HepG2 (cell line): ENCODE results near the gene NKX1-2. TPM values are rescaled to one million over a fixed set of nuclear protein-coding genes. Genes with fewer than 3 reads are reported as not detected.

Experiments
- E2F1 ChIP-seq: sonication (generic); formaldehyde crosslinking; IDR thresholded peaks from 2 replicates; pipeline ENCODE4 v1.5.0; 2020; ENCODE audit warnings: missing genetic modification reagents
- ETV6 ChIP-seq: sonication (generic); formaldehyde crosslinking; conservative IDR thresholded peaks from 2 replicates; pipeline ENCODE4 v1.4.0; 2020; ENCODE audit warnings: missing genetic modification reagents
- GATAD1 ChIP-seq: IDR thresholded peaks from 2 replicates; pipeline ENCODE4 v1.6.1; 2016; ENCODE audit warnings: missing genetic modification reagents, missing compliant biosample characterization
- NRL ChIP-seq: sonication (generic); formaldehyde crosslinking; IDR thresholded peaks from 2 replicates; pipeline ENCODE4 v1.5.0; 2020; ENCODE audit warnings: missing genetic modification reagents, mild to moderate bottlenecking, moderate library complexity, borderline replicate concordance
- TEAD3 ChIP-seq: optimal IDR thresholded peaks from 2 replicates; pipeline ENCODE3; 2016; ENCODE audit warnings: borderline replicate concordance
- ZHX2 ChIP-seq, 2 experiments: sonication (generic) in 1 of 2; formaldehyde crosslinking in 1 of 2; IDR thresholded peaks; 2 replicates each; pipeline versions ENCODE4 v1.6.1 to v1.9.0; 2014 to 2022; ENCODE audit warnings: antibody characterized with exemption in 1 of 2, borderline replicate concordance in 1 of 2, inconsistent platforms in 1 of 2, low read depth in 1 of 2, missing genetic modification reagents in 1 of 2
- ZNF775 ChIP-seq: sonication (generic); formaldehyde crosslinking; IDR thresholded peaks from 2 replicates; pipeline ENCODE4 v1.4.0; 2020; ENCODE audit warnings: missing genetic modification reagents, mild to moderate bottlenecking, moderate library complexity, borderline replicate concordance
- polyA plus RNA-seq, 8 experiments: library from polyadenylated mRNA; depleted of rRNA in 3 of 8; stranded (reverse) in 7 of 8; unstranded in 1 of 8; fragments of >200 nt; fragmentation: Illumina TruSeq in 4 of 8; extraction: Trizol in 4 of 8; gene quantifications; 2 replicates each; pipeline versions ENCODE4 v1.2.1 to v1.2.3, GENCODE V29; 2011 to 2016; ENCODE audit warnings: low read depth in 4 of 8, missing spikeins in 1 of 8, mixed read lengths in 1 of 8; ENCODE audit not compliant: insufficient read depth in 1 of 8
- total RNA-seq, 5 experiments: library from RNA; depleted of rRNA; stranded (reverse); fragments of >200 nt; fragmentation: Illumina TruSeq; extraction: Trizol; gene quantifications; 2 replicates each; pipeline ENCODE4 v1.2.3, GENCODE V29; 2016; ENCODE audit warnings: low read depth in 1 of 5
- TF ChIP-seq, protein P1 (sequence below): sonication (generic); formaldehyde crosslinking; IDR thresholded peaks from 2 replicates; pipeline ENCODE4 v1.5.1; 2020; ENCODE audit warnings: missing genetic modification reagents, mild to moderate bottlenecking, borderline replicate concordance
- TF ChIP-seq, protein P2 (sequence below): sonication (generic); formaldehyde crosslinking; IDR thresholded peaks from 2 replicates; pipeline ENCODE4 v1.4.0; 2020; ENCODE audit warnings: missing genetic modification reagents

NKX1-2 gene
- total and polyA plus RNA-seq, 2 of the 13 experiments (the other 11 are each of a cell fraction or from before 2014, with no cell fraction given): not detected

GRCh38 chr10:124493214-124493882 is 43.5 kb upstream of the NKX1-2 start (continued):
- TF ChIP-seq, protein P1, sequence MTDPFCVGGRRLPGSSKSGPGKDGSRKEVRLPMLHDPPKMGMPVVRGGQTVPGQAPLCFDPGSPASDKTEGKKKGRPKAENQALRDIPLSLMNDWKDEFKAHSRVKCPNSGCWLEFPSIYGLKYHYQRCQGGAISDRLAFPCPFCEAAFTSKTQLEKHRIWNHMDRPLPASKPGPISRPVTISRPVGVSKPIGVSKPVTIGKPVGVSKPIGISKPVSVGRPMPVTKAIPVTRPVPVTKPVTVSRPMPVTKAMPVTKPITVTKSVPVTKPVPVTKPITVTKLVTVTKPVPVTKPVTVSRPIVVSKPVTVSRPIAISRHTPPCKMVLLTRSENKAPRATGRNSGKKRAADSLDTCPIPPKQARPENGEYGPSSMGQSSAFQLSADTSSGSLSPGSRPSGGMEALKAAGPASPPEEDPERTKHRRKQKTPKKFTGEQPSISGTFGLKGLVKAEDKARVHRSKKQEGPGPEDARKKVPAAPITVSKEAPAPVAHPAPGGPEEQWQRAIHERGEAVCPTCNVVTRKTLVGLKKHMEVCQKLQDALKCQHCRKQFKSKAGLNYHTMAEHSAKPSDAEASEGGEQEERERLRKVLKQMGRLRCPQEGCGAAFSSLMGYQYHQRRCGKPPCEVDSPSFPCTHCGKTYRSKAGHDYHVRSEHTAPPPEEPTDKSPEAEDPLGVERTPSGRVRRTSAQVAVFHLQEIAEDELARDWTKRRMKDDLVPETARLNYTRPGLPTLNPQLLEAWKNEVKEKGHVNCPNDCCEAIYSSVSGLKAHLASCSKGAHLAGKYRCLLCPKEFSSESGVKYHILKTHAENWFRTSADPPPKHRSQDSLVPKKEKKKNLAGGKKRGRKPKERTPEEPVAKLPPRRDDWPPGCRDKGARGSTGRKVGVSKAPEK: no peak
- TF ChIP-seq E2F1 (CRISPR knock-in tag): no peak
- TF ChIP-seq ZNF775 (CRISPR knock-in tag): no peak
- no peak for TF ChIP-seq NRL (CRISPR knock-in tag)
- no peak for TF ChIP-seq ZHX2 (IDR thresholded peaks at IDR 0.05; ENCODE audit: low read depth)
- no peak for TF ChIP-seq ZHX2 (CRISPR knock-in tag; IDR thresholded peaks at IDR 0.05; ENCODE audit: borderline replicate concordance)
- TF ChIP-seq, protein P2, sequence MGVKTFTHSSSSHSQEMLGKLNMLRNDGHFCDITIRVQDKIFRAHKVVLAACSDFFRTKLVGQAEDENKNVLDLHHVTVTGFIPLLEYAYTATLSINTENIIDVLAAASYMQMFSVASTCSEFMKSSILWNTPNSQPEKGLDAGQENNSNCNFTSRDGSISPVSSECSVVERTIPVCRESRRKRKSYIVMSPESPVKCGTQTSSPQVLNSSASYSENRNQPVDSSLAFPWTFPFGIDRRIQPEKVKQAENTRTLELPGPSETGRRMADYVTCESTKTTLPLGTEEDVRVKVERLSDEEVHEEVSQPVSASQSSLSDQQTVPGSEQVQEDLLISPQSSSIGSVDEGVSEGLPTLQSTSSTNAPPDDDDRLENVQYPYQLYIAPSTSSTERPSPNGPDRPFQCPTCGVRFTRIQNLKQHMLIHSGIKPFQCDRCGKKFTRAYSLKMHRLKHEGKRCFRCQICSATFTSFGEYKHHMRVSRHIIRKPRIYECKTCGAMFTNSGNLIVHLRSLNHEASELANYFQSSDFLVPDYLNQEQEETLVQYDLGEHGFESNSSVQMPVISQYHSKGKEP (CRISPR knock-in tag): no peak
- TF ChIP-seq GATAD1 (CRISPR knock-in tag): no peak
- TF ChIP-seq ETV6 (CRISPR knock-in tag): no peak
- no peak for TF ChIP-seq TEAD3 (CRISPR knock-in tag)
